ENCODE measurements around the gene TFAP2E. TPM values are rescaled to one million over a fixed set of nuclear protein-coding genes. Genes with fewer than 3 reads are reported as not detected.

The TFAP2E gene
- total and polyA plus RNA-seq, 7 donors, result 0.27 to 1.2 (median 0.55) TPM; not detected in 2

- TF ChIP-seq POLR2A (IDR thresholded peaks at IDR 0.05) (no peak), EP300 (IDR thresholded peaks at IDR 0.05) (no peak), POLR2AphosphoS5 (IDR thresholded peaks at IDR 0.05) (no peak)
- TF ChIP-seq, protein P1, sequence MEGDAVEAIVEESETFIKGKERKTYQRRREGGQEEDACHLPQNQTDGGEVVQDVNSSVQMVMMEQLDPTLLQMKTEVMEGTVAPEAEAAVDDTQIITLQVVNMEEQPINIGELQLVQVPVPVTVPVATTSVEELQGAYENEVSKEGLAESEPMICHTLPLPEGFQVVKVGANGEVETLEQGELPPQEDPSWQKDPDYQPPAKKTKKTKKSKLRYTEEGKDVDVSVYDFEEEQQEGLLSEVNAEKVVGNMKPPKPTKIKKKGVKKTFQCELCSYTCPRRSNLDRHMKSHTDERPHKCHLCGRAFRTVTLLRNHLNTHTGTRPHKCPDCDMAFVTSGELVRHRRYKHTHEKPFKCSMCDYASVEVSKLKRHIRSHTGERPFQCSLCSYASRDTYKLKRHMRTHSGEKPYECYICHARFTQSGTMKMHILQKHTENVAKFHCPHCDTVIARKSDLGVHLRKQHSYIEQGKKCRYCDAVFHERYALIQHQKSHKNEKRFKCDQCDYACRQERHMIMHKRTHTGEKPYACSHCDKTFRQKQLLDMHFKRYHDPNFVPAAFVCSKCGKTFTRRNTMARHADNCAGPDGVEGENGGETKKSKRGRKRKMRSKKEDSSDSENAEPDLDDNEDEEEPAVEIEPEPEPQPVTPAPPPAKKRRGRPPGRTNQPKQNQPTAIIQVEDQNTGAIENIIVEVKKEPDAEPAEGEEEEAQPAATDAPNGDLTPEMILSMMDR (IDR thresholded peaks at IDR 0.05), result no peak
- intact Hi-C loops (cut with DNase I), result loop anchor here (2.0 kb wide), 1 partner anchor 149 kb away; the partner anchor contains the start of gene C1orf216
- peaks cover 0 to 8% (median 3%) of the 10 kb centered on the region in 4 donors for H3K36me3 ChIP-seq
- no peak overlapping the region for H3K27ac ChIP-seq
- DNase-seq, result no peak
- no peak overlapping the region for H3K4me3 ChIP-seq
- 80 to 93% methylated on average over 1 of the region's 1 CpG for whole genome bisulfite sequencing, 2 donors
- H3K9me3 ChIP-seq, result no peaks in the 10 kb centered on the region
- peaks cover 0 to 13% (median 12%) of the 10 kb centered on the region in 4 donors for H3K4me1 ChIP-seq
- peaks cover 28 to 55% (median 45%) of the 10 kb centered on the region in 3 donors for H3K27me3 ChIP-seq
These were observed 3.2 kb upstream of the TFAP2E start for GRCh38 chr1:35569936-35570335.

DNA sequence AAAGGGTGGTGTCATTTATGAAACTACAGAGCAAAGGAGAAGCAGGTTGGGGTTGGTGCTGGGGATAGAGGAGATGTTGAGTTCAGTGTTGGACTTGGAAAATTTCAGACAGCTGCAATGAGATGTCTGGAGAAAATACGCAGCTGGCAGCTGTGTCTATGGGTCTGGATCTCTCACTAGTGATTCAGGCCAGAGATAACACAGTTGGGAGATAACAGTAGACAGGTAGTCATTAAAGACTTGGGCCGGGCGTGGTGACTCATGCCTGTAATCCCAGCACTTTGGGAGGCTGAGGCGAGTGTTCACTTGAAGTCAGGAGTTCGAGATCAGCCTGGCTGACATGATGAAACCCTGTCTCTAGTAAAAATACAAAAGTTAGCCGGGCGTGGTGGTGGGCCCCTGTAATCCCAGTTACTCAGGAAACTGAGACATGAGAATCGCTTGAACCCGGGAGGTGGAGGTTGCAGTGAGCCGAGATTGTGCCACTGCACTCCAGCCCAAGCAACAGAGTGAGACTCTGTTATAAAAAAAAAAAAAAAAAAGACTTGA, 2.5 kb upstream of the TFAP2E start:
- Histone ChIP-seq H3K27ac (no peak overlapping the region), H3K27me3 (peaks cover 28 to 62% (median 51%) of the 10 kb centered on the region in 3 donors), H3K36me3 (peaks cover 0 to 4% (median 0%) of the 10 kb centered on the region in 4 donors), H3K4me1 (peaks cover 0 to 13% (median 12%) of the 10 kb centered on the region in 4 donors), H3K4me3 (no peak overlapping the region), H3K9me3 (no peaks in the 10 kb centered on the region)
- no peak for DNase-seq
- 65 to 85% methylated on average over 10 of the region's 10 CpGs for WGBS, 2 donors
- no peak for TF ChIP-seq EP300 (IDR thresholded peaks at IDR 0.05)
- TF ChIP-seq POLR2A (IDR thresholded peaks at IDR 0.05), result no peak
- TF ChIP-seq, protein P1 (IDR thresholded peaks at IDR 0.05), result no peak
- no peak for TF ChIP-seq POLR2AphosphoS5 (IDR thresholded peaks at IDR 0.05)
- intact Hi-C loops (cut with DNase I), result no loop called here

DNA sequence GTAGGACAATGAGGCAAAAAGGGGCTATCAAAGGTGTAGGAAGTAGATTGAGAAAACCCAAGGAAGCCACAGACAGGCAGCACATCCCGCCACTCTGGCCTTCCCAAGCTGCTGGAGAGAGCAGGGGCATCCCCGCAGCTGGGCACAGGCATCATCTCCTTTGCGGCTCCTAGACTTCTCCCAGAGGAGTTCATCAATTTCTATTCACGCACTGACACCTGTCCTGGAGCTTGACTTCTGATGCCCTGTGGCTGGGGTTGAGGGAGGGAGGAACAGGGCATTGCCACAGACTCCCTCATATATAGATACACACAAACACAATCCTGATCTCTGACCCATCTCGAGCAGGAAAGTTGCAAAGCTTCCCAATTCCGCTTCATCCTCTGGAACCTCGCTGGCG, 1.9 kb upstream of the TFAP2E start:
- TF ChIP-seq, protein P1 (IDR thresholded peaks at IDR 0.05), result no peak
- TF ChIP-seq POLR2A (IDR thresholded peaks at IDR 0.05) (no peak), POLR2AphosphoS5 (IDR thresholded peaks at IDR 0.05) (no peak), EP300 (IDR thresholded peaks at IDR 0.05) (no peak)
- H3K4me3 ChIP-seq, result no peak overlapping the region
- intact Hi-C loops (cut with DNase I), result no loop called here
- H3K9me3 ChIP-seq, result no peaks in the 10 kb centered on the region
- H3K4me1 ChIP-seq, result peaks cover 0 to 13% (median 12%) of the 10 kb centered on the region in 4 donors
- H3K36me3 ChIP-seq, result no peaks in the 10 kb centered on the region
- WGBS, 2 donors, result 90 to 92% methylated on average over 8 of the region's 8 CpGs
- DNase-seq, result no peak
- H3K27me3 ChIP-seq, result peaks cover 28 to 68% (median 56%) of the 10 kb centered on the region in 3 donors
- H3K27ac ChIP-seq, result no peak overlapping the region

DNA sequence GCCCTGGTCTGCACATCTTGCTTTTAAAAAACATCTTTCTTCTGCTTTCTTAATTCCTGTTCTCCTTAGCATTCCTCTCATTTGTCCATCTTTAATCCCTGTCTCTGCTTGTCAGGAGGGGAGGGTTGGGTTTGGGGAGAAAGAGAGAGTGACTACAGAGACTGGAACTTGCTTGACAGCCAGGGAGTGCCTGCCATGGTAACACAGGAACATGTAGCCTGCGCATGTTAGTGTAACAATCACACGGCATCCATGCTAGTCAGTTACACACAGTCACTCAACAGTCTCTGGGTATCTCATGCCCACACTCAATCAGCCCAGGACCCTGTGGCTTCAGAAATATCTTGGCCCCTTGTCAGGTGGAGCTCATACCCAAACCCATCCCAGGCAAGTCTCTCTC, 818 bp upstream of the TFAP2E start:
- Histone ChIP-seq H3K36me3 (no peaks in the 10 kb centered on the region), H3K4me3 (no peak overlapping the region), H3K4me1 (peaks cover 0 to 24% (median 21%) of the 10 kb centered on the region in 4 donors), H3K9me3 (no peaks in the 10 kb centered on the region), H3K27ac (no peak overlapping the region), H3K27me3 (peaks cover 35 to 78% (median 67%) of the 10 kb centered on the region in 3 donors)
- no peak for TF ChIP-seq EP300 (IDR thresholded peaks at IDR 0.05)
- TF ChIP-seq, protein P1 (IDR thresholded peaks at IDR 0.05), result no peak
- no peak for TF ChIP-seq POLR2AphosphoS5 (IDR thresholded peaks at IDR 0.05)
- no peak for TF ChIP-seq POLR2A (IDR thresholded peaks at IDR 0.05)
- 61 to 85% methylated on average over 2 of the region's 2 CpGs for WGBS, 2 donors
- DNase-seq, result no peak
- intact Hi-C loops (cut with DNase I), result no loop called here

Data from sigmoid colon (tissue), 7 donors.